ENCODE results near the gene SLC15A1.

The SLC15A1 gene

GRCh38 chr13:98773921-98774320 is 21.4 kb upstream of the SLC15A1 start:
- Histone ChIP-seq H3K27me3 (no peaks in the 10 kb centered on the region), H3K9ac (no peak overlapping the region), H3K9me3 (no peaks in the 10 kb centered on the region), H3K27ac (no peak overlapping the region), H4K20me1 (no peaks in the 10 kb centered on the region), H3K36me3 (no peaks in the 10 kb centered on the region), H3K4me2 (no peak overlapping the region), H3K4me1 (no peaks in the 10 kb centered on the region), H3K4me3 (no peak overlapping the region)
- no peak for TF ChIP-seq Cebpa-rat (IDR thresholded peaks at IDR 0.05)

DNA sequence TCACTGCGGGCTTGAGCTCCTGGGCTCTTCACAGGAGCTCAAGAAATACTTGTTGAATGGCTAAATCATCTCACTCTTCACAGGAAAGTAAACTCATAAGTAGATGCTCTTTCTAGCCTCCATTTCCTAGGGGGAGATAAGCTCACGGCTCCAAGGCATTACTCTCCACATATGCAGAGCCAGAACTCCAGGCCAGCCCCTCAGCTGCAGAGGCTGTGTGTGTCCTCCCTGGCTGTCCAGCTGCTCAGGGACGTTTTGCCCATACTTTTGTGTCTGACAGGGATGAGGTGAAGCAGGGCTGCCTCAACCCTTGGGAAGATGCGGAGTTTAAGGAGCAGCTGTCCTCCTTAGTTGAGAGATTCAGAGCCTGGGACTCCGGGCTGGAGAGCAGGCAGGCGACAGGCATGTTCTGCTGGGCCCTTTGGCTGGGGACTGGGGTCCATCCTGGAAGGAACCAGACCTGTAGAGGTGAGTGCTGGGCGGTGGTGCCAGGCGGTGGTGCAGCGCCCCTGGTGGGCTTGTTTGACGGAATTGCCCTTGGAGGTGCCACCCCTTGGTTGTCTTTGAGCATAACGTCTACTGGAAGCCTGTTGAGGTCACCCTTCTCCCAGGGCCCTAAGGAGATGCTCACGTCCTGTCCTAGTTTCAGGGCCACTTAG is 20.5 kb upstream of the SLC15A1 start:
- Histone ChIP-seq H3K4me3 (no peak overlapping the region), H4K20me1 (no peaks in the 10 kb centered on the region), H3K9ac (no peak overlapping the region), H3K4me2 (no peak overlapping the region), H3K27ac (no peak overlapping the region), H3K4me1 (no peaks in the 10 kb centered on the region), H3K9me3 (no peaks in the 10 kb centered on the region), H3K27me3 (no peaks in the 10 kb centered on the region), H3K36me3 (no peaks in the 10 kb centered on the region)
- no peak for TF ChIP-seq Cebpa-rat (IDR thresholded peaks at IDR 0.05)

- no peaks in the 10 kb centered on the region for H3K4me1 ChIP-seq
- H3K4me2 ChIP-seq = no peak overlapping the region
- H3K4me3 ChIP-seq = no peak overlapping the region
- no peaks in the 10 kb centered on the region for H3K36me3 ChIP-seq
- no peak overlapping the region for H3K27ac ChIP-seq
- H3K9ac ChIP-seq = no peak overlapping the region
- no peaks in the 10 kb centered on the region for H3K27me3 ChIP-seq
- H3K9me3 ChIP-seq = no peaks in the 10 kb centered on the region
- H4K20me1 ChIP-seq = no peaks in the 10 kb centered on the region
- no peak for TF ChIP-seq Cebpa-rat (IDR thresholded peaks at IDR 0.05)
Measured at GRCh38 chr13:98771838-98772611, 19.6 kb upstream of the SLC15A1 start.

- Histone ChIP-seq H3K9me3 (no peaks in the 10 kb centered on the region), H3K9ac (no peak overlapping the region), H4K20me1 (no peaks in the 10 kb centered on the region), H3K4me1 (no peaks in the 10 kb centered on the region), H3K36me3 (no peaks in the 10 kb centered on the region), H3K27ac (no peak overlapping the region), H3K4me3 (no peak overlapping the region), H3K27me3 (no peaks in the 10 kb centered on the region), H3K4me2 (no peak overlapping the region)
- no peak for TF ChIP-seq Cebpa-rat (IDR thresholded peaks at IDR 0.05)
Measured at GRCh38 chr13:98769736-98770135, 17.3 kb upstream of the SLC15A1 start.

GRCh38 chr13:98768522-98768921 is 16.1 kb upstream of the SLC15A1 start:
- H3K4me3 ChIP-seq = no peak overlapping the region
- H3K27ac ChIP-seq = no peak overlapping the region
- H3K27me3 ChIP-seq = no peaks in the 10 kb centered on the region
- H3K9me3 ChIP-seq = no peaks in the 10 kb centered on the region
- no peak overlapping the region for H3K4me2 ChIP-seq
- peak; percentile 84 for TF ChIP-seq Cebpa-rat (IDR thresholded peaks at IDR 0.05)
- no peaks in the 10 kb centered on the region for H3K36me3 ChIP-seq
- no peak overlapping the region for H3K9ac ChIP-seq
- H3K4me1 ChIP-seq = no peaks in the 10 kb centered on the region
- no peaks in the 10 kb centered on the region for H4K20me1 ChIP-seq

GRCh38 chr13:98766697-98767096 is 14.2 kb upstream of the SLC15A1 start:
- no peak overlapping the region for H3K4me3 ChIP-seq
- no peak for TF ChIP-seq Cebpa-rat (IDR thresholded peaks at IDR 0.05)
- H3K27me3 ChIP-seq = no peaks in the 10 kb centered on the region
- H3K36me3 ChIP-seq = no peaks in the 10 kb centered on the region
- no peak overlapping the region for H3K9ac ChIP-seq
- H4K20me1 ChIP-seq = no peaks in the 10 kb centered on the region
- H3K9me3 ChIP-seq = no peaks in the 10 kb centered on the region
- no peaks in the 10 kb centered on the region for H3K4me1 ChIP-seq
- H3K27ac ChIP-seq = no peak overlapping the region
- no peak overlapping the region for H3K4me2 ChIP-seq

- no peaks in the 10 kb centered on the region for H4K20me1 ChIP-seq
- no peaks in the 10 kb centered on the region for H3K27me3 ChIP-seq
- no peak overlapping the region for H3K4me2 ChIP-seq
- no peak overlapping the region for H3K27ac ChIP-seq
- no peak overlapping the region for H3K9ac ChIP-seq
- no peaks in the 10 kb centered on the region for H3K36me3 ChIP-seq
- TF ChIP-seq Cebpa-rat (IDR thresholded peaks at IDR 0.05) = no peak
- H3K4me3 ChIP-seq = no peak overlapping the region
- no peaks in the 10 kb centered on the region for H3K4me1 ChIP-seq
- peaks cover 1% of the 10 kb centered on the region for H3K9me3 ChIP-seq
Measured at GRCh38 chr13:98765996-98766519, 13.6 kb upstream of the SLC15A1 start.

DNA sequence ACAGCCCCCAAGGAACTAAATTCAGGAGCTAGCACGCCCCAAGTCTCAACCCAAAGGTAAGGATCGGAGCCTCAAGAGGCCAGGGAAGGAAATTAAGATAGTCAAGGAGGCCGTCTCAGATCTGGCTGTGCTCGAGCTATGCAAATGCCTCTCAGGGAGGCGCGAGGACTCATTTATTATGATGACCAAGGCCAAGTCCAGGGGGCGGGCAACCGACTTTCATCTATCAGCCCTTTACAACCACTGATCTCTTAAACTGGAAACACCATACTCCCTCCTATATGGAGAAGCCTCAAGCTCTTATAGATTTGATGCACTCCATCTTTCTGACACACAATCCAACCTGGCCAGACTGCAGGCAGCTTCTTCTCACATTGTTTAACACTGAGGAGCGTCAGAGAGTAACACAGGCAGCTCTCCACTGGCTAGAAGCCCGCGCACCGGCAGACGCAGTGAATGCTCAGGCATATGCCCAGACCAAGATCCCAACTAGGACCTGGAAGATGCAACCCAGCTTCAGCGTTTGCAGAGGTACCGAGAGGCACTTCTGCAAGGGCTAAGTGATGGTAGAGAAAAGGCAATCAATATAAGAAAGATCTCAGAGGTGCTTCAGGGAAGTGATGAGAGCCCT is 9.6 kb upstream of the SLC15A1 start:
- no peak for TF ChIP-seq Cebpa-rat (IDR thresholded peaks at IDR 0.05)
- Histone ChIP-seq H3K27me3 (no peaks in the 10 kb centered on the region), H3K36me3 (no peaks in the 10 kb centered on the region), H3K27ac (no peak overlapping the region), H3K4me1 (no peaks in the 10 kb centered on the region), H3K9ac (no peak overlapping the region), H3K9me3 (peaks cover 21% of the 10 kb centered on the region), H3K4me2 (peak overlapping the region; percentile 43), H3K4me3 (no peak overlapping the region), H4K20me1 (no peaks in the 10 kb centered on the region)

- H3K9me3 ChIP-seq = peaks cover 21% of the 10 kb centered on the region
- no peak overlapping the region for H3K4me3 ChIP-seq
- no peaks in the 10 kb centered on the region for H4K20me1 ChIP-seq
- H3K9ac ChIP-seq = no peak overlapping the region
- no peak for TF ChIP-seq Cebpa-rat (IDR thresholded peaks at IDR 0.05)
- no peaks in the 10 kb centered on the region for H3K4me1 ChIP-seq
- no peaks in the 10 kb centered on the region for H3K27me3 ChIP-seq
- H3K4me2 ChIP-seq = peak overlapping the region; percentile 43
- no peaks in the 10 kb centered on the region for H3K36me3 ChIP-seq
- no peak overlapping the region for H3K27ac ChIP-seq
Measured at GRCh38 chr13:98761126-98761985, 8.9 kb upstream of the SLC15A1 start.
